ENCODE data around the gene SFXN3.

DNA sequence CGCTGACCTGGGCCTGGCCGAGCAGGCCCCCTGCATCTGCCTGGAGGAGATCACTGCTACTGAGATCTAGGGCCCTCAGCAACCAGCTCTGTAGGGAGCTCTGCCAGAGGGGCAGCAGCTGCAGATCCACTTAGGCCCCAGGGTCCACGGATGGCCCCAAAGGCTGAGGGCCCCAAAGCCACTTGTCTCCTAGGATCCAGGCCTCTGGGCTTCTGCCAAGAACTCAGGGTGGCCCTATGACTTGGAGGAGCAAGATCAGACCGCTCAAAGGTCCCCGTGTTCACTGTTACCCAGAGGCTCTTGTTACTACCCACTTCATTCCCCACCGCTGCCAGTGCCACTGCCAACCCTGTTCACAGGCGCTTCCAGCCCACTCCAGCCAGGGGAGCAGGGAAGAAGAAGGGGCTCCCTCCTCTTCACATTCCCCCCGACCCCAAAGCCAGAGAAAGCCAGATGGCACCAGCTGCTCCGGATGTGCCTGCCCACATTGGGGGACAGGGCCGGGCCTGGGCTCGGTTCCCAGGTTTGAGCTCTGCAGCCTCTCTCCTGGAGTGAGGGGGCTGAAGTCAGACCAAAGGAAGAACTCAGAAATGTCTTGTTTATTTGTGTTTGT is 23.8 kb upstream of the SFXN3 start:
- TF ChIP-seq CTCF (IDR thresholded peaks at IDR 0.05; ENCODE audit: low read depth, low read length) (no peak), MAX (IDR thresholded peaks at IDR 0.05; ENCODE audit: low read depth, low read length) (no peak), POLR2A (IDR thresholded peaks at IDR 0.05; ENCODE audit: extremely low read depth, insufficient read length) (no peak), MYC (IDR thresholded peaks at IDR 0.05; ENCODE audit: low read depth, low read length) (no peak)
